ENCODE results near the gene UBIAD1. TPM values are rescaled to one million over a fixed set of nuclear protein-coding genes. Genes with fewer than 3 reads are reported as not detected.

UBIAD1 gene
- total and polyA plus RNA-seq, 2 of the 13 experiments (the other 11 are each of a cell fraction or from before 2014, with no cell fraction given): 16.9 to 20.4 TPM

- TF ChIP-seq, protein P1, sequence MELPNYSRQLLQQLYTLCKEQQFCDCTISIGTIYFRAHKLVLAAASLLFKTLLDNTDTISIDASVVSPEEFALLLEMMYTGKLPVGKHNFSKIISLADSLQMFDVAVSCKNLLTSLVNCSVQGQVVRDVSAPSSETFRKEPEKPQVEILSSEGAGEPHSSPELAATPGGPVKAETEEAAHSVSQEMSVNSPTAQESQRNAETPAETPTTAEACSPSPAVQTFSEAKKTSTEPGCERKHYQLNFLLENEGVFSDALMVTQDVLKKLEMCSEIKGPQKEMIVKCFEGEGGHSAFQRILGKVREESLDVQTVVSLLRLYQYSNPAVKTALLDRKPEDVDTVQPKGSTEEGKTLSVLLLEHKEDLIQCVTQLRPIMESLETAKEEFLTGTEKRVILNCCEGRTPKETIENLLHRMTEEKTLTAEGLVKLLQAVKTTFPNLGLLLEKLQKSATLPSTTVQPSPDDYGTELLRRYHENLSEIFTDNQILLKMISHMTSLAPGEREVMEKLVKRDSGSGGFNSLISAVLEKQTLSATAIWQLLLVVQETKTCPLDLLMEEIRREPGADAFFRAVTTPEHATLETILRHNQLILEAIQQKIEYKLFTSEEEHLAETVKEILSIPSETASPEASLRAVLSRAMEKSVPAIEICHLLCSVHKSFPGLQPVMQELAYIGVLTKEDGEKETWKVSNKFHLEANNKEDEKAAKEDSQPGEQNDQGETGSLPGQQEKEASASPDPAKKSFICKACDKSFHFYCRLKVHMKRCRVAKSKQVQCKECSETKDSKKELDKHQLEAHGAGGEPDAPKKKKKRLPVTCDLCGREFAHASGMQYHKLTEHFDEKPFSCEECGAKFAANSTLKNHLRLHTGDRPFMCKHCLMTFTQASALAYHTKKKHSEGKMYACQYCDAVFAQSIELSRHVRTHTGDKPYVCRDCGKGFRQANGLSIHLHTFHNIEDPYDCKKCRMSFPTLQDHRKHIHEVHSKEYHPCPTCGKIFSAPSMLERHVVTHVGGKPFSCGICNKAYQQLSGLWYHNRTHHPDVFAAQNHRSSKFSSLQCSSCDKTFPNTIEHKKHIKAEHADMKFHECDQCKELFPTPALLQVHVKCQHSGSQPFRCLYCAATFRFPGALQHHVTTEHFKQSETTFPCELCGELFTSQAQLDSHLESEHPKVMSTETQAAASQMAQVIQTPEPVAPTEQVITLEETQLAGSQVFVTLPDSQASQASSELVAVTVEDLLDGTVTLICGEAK (IDR thresholded peaks at IDR 0.05): no peak
- TF ChIP-seq, protein P1 (CRISPR knock-in tag; IDR thresholded peaks at IDR 0.05): no peak
- TF ChIP-seq WIZ (CRISPR knock-in tag; IDR thresholded peaks at IDR 0.05): no peak
- no peak for TF ChIP-seq YY1 (IDR thresholded peaks at IDR 0.05; ENCODE audit: insufficient read depth, insufficient replicate concordance, low read depth, low read length)
- TF ChIP-seq, protein P2, sequence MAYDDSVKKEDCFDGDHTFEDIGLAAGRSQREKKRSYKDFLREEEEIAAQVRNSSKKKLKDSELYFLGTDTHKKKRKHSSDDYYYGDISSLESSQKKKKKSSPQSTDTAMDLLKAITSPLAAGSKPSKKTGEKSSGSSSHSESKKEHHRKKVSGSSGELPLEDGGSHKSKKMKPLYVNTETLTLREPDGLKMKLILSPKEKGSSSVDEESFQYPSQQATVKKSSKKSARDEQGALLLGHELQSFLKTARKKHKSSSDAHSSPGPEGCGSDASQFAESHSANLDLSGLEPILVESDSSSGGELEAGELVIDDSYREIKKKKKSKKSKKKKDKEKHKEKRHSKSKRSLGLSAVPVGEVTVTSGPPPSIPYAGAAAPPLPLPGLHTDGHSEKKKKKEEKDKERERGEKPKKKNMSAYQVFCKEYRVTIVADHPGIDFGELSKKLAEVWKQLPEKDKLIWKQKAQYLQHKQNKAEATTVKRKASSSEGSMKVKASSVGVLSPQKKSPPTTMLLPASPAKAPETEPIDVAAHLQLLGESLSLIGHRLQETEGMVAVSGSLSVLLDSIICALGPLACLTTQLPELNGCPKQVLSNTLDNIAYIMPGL (CRISPR knock-in tag; IDR thresholded peaks at IDR 0.05; ENCODE audit: borderline replicate concordance in 1 of 2, low read depth in 1 of 2): no peak
- TF ChIP-seq, protein P3, sequence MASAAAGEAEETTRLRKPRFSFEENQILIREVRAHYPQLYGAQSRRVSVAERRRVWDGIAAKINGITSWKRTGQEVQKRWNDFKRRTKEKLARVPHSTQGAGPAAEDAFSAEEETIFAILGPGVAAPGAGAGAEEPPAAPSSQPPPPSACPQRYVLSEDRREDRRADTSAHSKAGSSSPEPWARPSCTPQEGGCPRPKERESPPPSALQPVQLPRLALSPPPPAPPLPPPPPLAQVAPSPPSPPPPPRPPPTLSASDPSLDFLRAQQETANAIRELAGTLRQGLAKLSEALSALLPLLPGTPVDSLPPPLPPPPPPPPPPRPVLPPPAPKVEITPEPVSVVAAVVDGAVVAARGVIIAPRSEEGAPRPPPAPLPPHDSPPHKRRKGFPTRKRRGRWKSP (CRISPR knock-in tag; IDR thresholded peaks at IDR 0.05): no peak
- TF ChIP-seq ZNF451 (CRISPR knock-in tag; IDR thresholded peaks at IDR 0.05): no peak
- no peak for TF ChIP-seq MEIS2 (CRISPR knock-in tag; IDR thresholded peaks at IDR 0.05)
- TF ChIP-seq ZNF513 (CRISPR knock-in tag; conservative IDR thresholded peaks at IDR 0.05): no peak
- no peak for TF ChIP-seq ZNF3 (CRISPR knock-in tag; IDR thresholded peaks at IDR 0.05)
- no peak for TF ChIP-seq MTF1 (CRISPR knock-in tag; IDR thresholded peaks at IDR 0.05)
- no peak for TF ChIP-seq TEAD3 (CRISPR knock-in tag; optimal IDR thresholded peaks at IDR 0.05; ENCODE audit: borderline replicate concordance)
- TF ChIP-seq ZNF616 (CRISPR knock-in tag; IDR thresholded peaks at IDR 0.05; ENCODE audit: low read depth): no peak
- TF ChIP-seq POLR2G (IDR thresholded peaks at IDR 0.05; ENCODE audit: low read depth, low read length): no peak
- no peak for TF ChIP-seq ZFP62 (CRISPR knock-in tag; IDR thresholded peaks at IDR 0.05)
- TF ChIP-seq CCAR2 (optimal IDR thresholded peaks at IDR 0.05; ENCODE audit: low read depth, low read length): no peak
- no peak for TF ChIP-seq MIER3 (CRISPR knock-in tag; IDR thresholded peaks at IDR 0.05; ENCODE audit: borderline replicate concordance)
- no peak for TF ChIP-seq ZNF235 (CRISPR knock-in tag; IDR thresholded peaks at IDR 0.05; ENCODE audit: borderline replicate concordance)
Observed at GRCh38 chr1:11333631-11334030, 60.6 kb downstream of the UBIAD1 start (continued).

All from HepG2 (cell line).